GM18520 (cell line): Measurements from ENCODE around the gene KNDC1.

Experiments
- ATAC-seq: cut with Tn5 transposase; IDR thresholded peaks from one replicate; pipeline ENCODE4 v1.9.1; 2021; ENCODE audit not compliant: unreplicated experiment

The KNDC1 gene

DNA sequence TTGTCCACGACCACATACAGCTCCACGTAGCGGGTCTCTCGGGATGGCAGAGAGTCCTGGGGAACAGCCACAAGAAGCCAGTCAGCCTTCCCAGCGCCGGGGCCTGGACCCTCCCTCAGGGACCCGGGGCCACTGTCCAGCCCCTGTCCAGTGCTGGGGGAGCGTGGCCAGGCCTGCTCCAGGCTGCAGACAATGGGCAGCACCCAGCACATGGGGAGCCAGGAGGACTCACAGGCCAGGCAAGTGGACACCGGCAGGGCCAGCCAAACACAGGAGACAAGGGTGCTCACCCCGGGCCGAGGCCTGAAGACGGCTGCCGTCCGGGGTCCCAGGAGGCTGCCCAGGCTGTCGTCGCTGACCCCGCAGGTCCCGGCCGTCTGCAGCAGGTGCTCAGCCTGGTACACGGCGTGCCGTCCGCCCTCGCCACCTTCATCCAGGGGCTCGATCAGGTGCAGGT lies 113.0 kb downstream of the KNDC1 start:
- ATAC-seq = no peak

DNA sequence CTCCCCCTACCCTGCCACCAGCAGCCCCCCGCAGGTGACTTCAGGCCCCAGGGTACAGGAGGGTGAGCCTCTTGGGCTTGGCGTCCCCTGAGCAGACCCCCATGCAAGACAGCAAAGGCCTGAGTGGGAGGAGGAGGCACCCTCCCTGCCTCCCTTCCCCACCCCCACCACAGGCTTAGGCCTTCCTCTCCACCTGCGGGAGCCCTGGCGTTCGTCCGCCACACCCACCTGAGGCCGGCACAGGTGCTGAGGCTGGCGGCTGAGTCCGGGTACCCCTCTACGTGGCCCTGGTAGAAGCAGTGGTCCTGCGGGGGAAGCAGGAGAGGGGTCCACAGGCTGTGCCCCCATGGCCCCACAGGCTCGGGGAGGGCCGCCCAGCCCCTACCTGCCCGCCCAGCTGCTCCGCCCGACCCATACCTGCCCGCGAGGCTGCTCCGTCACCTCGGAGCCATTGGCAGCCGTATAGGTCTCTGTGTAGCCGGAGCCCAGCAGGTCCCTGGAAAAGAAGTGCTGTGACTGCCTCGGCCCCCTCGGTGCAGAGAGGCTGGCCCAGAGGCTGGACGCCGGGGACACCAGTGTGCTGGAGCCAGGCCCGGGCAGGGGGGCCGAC lies 113.6 kb downstream of the KNDC1 start:
- ATAC-seq = no peak

DNA sequence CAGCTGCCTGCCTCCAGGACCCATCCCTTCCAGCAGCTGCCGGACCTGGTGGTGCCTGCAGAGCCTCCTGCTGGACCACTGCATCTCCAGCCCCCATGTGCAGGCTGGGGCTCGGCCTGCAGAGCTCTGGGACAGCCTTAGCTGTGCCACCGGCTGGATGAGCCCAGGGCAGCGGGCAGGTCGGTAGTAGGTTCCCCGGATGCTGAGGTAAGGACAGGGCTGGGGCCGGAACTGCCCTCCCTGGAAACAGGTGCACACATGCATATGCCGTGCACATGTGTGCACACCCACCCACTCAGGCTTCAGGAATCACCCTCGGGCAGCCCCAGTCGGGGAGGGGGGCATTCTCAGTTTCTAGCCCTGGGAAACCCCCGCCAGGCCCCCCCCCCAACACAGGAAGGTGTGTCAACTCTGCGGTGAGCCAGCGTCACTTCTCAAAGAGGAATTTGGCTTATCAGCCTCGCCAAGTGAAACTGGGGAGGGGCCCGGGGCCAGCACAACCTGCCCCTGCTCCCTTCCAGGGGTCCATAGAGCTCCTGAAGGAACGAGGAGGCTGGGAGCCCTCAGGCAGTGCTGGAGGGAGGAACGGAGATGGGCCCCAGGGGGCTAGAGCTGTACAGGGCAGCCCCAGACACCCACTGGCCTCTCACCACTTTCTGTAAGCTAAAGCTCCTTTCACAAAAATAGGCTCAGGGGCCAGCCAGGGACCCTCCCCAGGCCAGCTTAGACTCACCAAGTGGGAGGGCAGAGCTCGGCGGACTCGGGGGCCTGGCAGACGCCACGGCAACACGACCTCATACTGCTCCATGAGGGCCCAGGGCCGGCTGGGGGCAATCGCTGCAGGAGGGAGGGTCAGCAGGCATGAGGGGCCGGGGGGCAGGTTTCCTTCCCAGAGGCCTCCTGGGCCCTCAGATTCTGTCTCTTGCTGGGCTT lies 115.0 kb downstream of the KNDC1 start:
- ATAC-seq = peak; percentile 34

DNA sequence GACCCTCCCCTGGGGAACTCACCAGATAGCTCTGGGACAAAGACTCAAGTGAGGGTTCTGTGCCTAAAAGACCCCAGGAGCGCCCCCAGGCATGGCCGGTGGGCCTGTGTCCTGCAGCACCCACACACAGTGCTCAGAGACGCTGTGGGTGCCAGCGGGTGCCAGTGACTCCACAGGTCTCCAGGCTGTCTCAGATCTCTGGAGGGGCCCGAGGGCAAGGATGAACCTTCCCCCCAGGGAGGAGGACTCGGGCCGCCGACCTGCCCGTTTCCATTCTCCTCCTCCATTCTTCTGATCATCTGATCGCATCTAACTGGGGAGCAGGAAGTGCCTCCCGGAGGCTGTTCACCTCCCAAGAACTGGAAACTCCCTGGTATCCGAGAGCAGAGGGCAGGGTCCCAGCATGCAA lies 115.7 kb downstream of the KNDC1 start:
- ATAC-seq = no peak
